ENCODE measurements around the gene SNX19. TPM values are rescaled to one million over a fixed set of nuclear protein-coding genes. Genes with fewer than 3 reads are reported as not detected.

The SNX19 gene
- polyA plus RNA-seq, 4 donors = 46.5 to 52.0 (median 48.5) TPM

DNA sequence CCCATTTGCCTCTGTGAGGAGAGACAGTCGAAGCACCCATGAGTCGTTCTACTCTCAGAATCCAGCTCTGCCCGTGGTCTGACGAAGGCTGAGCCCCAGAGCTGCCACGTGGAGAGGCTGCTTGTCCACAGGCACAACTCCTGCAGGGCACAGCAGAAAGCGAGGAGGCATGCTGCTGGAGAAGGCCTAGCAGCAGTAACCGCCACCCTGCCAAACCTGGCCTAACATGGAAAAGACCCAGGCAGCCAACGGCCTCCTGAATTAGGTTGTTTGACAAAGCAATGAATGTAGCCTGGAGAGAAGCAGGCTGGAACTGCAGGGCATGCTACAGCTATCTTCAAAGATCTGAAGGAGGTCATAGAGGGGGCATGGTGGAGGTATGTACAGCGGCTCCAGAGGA, 89.7 kb downstream of the SNX19 start:
- no peak for DNase-seq (ENCODE audit: low read depth in 4 of 4, low spot score in 3 of 4)

DNA sequence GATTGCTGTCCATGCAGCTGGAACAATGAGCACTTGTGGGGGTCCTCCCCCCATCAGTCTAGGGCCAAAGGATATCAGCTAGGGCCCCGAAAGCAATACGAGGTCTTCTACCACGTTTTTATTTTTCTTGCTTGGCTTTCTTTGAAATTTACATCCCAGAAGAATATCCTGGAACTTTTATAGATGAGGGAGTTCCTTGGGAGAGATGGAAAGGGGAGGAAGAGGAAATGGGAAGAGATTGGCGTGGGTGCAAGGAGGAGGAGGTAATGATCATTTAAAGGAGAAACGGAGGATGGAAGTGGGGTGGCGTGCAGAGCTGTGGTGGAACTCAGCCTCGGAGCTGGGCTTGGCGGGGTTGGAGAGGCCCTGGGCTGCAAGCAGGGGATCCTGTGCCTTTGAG, 90.3 kb downstream of the SNX19 start:
- DNase-seq (ENCODE audit: low read depth in 4 of 4, low spot score in 3 of 4) = no peak

DNA sequence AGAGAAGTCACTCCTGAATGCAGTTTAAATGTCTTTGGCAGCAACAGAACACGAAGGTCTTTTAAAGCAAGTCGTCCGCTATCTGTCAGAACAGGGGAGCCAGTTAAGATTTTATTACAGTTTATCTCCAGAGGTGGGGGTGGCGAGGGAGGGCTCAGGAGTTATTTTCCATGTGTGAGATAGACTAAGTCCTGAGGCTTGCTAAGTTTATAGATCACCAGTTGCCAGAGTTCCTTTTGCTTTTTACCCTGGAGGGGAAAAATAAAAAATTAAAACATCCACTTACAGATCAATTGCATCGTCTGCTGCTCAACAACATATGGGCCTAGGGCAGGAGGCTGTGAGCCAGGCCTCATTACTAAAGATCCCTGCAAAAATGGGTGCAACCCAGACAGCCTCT, 90.7 kb downstream of the SNX19 start:
- DNase-seq (ENCODE audit: low read depth in 4 of 4, low spot score in 3 of 4) = no peak
